Left ventricle myocardium inferior (tissue), 1 donor: Measurements from ENCODE around the gene ZFYVE19. TPM values are rescaled to one million over a fixed set of nuclear protein-coding genes. Genes with fewer than 3 reads are reported as not detected.

Experiments
- DNase-seq: peaks from one replicate; pipeline ENCODE4 v3.0.0-alpha.2; 2020
- H3K27ac ChIP-seq: fragments of 200-600 bp; replicated peaks from 2 replicates; pipeline ENCODE4 v1.8.0; 2021
- H3K27me3 ChIP-seq: fragments of 200-600 bp; 2 replicates; pipeline ENCODE4 v1.8.0; 2021; ENCODE audit warnings: low read depth
- H3K36me3 ChIP-seq: fragments of 200-600 bp; 2 replicates; pipeline ENCODE4 v1.8.0; 2021
- H3K4me1 ChIP-seq: fragments of 200-600 bp; 2 replicates; pipeline ENCODE4 v1.8.0; 2021
- H3K4me3 ChIP-seq: fragments of 200-600 bp; 2 replicates; pipeline ENCODE4 v1.8.0; 2021; ENCODE audit warnings: mild to moderate bottlenecking, moderate library complexity
- H3K9me3 ChIP-seq: fragments of 200-600 bp; replicated peaks from 2 replicates; pipeline ENCODE4 v1.8.0; 2021
- CTCF ChIP-seq: fragments of 200-600 bp; IDR thresholded peaks from 2 replicates; pipeline ENCODE4 v1.8.0; 2021; ENCODE audit warnings: antibody characterized with exemption, mild to moderate bottlenecking, borderline replicate concordance
- intact Hi-C: fragments of 100-400 bp; cut with micrococcal nuclease; formaldehyde crosslinking; loops from one replicate; pipeline ENCODE4 v1.11.0; 2022
- total RNA-seq: library from RNA; stranded (reverse); fragmentation: NEBNext Ultra II Directional; extraction: Animal tissue kit (Norgen Biotek cat#: 25700); gene quantifications from one replicate; pipeline ENCODE4 v1.2.1, GENCODE V29; 2021
- donor health status: DM: no; HTN: yes; CAD: no; lungs with severe emphysema.

Gene ZFYVE19
- total RNA-seq, 1 donor from 2014 or later = 24.7 TPM

DNA sequence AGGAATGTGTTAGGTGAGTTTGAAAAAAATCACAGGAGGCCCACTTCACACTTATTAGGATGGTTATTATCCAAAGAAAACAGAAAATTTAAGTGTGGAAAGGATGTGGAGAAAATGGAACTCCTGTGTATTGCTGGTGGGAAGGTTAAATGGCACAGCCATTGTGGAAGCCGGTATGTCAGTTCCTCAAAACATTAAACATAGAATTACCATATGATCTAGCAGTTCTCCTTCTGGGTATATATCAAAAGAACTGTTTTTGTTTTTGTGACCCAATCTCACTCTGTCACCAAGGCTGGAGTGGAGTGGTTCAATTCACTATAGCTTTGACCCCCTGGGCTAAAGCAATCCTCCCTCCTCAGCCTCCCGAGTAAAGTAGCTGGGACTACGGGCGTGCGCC, 10.4 kb upstream of the ZFYVE19 start:
- H3K4me3 ChIP-seq = no peak overlapping the region
- no peak overlapping the region for H3K27ac ChIP-seq
- peaks cover 15% of the 10 kb centered on the region for H3K36me3 ChIP-seq
- no peak for DNase-seq
- intact Hi-C loops = no loop called here
- TF ChIP-seq CTCF = no peak
- H3K4me1 ChIP-seq = peaks cover 35% of the 10 kb centered on the region
- H3K27me3 ChIP-seq = no peaks in the 10 kb centered on the region
- no peaks in the 10 kb centered on the region for H3K9me3 ChIP-seq

- intact Hi-C loops = no loop called here
- Histone ChIP-seq H3K9me3 (no peaks in the 10 kb centered on the region), H3K27me3 (no peaks in the 10 kb centered on the region), H3K4me3 (no peak overlapping the region), H3K27ac (no peak overlapping the region), H3K4me1 (peaks cover 45% of the 10 kb centered on the region), H3K36me3 (peaks cover 9% of the 10 kb centered on the region)
- no peak for TF ChIP-seq CTCF
- no peak for DNase-seq
These were observed 7.4 kb upstream of the ZFYVE19 start for GRCh38 chr15:40799523-40799922.

DNA sequence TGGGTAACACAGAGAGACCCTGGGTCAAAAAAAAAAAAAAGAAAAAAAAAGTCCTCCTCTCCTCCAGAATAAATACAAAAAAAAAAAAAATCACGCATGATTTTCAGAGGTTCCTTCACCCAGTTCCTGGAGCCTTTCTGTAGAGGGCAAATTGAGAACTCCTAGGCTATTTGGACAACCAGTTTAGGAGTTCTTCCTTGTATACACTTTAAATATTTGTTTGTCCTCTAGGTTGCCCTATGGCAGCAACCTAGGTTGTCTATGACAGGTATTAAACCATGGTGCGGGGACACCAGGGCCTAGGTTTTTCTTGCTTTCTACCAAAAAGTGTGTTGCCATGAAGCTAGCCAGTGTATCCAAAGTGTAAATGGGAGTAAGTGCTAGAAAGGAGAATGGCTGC, 3.8 kb upstream of the ZFYVE19 start:
- H3K27ac ChIP-seq = no peak overlapping the region
- DNase-seq = no peak
- H3K27me3 ChIP-seq = no peaks in the 10 kb centered on the region
- intact Hi-C loops = no loop called here
- no peak overlapping the region for H3K4me3 ChIP-seq
- H3K9me3 ChIP-seq = no peaks in the 10 kb centered on the region
- peaks cover 51% of the 10 kb centered on the region for H3K4me1 ChIP-seq
- TF ChIP-seq CTCF = no peak
- peaks cover 9% of the 10 kb centered on the region for H3K36me3 ChIP-seq

- no peaks in the 10 kb centered on the region for H3K27me3 ChIP-seq
- peaks cover 9% of the 10 kb centered on the region for H3K36me3 ChIP-seq
- DNase-seq = no peak
- H3K4me3 ChIP-seq = no peak overlapping the region
- no peak overlapping the region for H3K27ac ChIP-seq
- no peaks in the 10 kb centered on the region for H3K9me3 ChIP-seq
- intact Hi-C loops = no loop called here
- H3K4me1 ChIP-seq = peaks cover 57% of the 10 kb centered on the region
- no peak for TF ChIP-seq CTCF
These were observed 3.2 kb upstream of the ZFYVE19 start for GRCh38 chr15:40803688-40804087.

DNA sequence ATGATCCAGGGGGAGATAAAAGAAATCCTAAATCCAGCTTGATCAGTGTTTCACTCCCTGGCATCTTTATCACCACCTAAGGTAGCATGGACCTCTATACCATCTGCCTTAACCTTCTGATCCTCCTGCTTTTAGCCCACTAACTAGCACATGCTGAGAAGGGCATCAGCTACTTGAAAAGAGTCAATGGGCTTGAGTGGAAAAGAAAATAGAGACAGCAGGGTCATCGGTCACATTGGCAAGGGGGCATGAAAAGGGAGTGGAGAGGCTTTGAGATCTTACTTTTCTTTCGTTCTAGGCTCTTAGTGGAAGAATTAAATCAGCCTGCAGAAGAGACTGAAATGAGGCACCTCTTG, 239 bp upstream of the ZFYVE19 start:
- H3K36me3 ChIP-seq = peaks cover 21% of the 10 kb centered on the region
- peaks cover 61% of the 10 kb centered on the region for H3K4me1 ChIP-seq
- DNase-seq = no peak
- no peaks in the 10 kb centered on the region for H3K27me3 ChIP-seq
- H3K27ac ChIP-seq = peak overlapping the region; percentile 99
- intact Hi-C loops = no loop called here
- no peak for TF ChIP-seq CTCF
- no peaks in the 10 kb centered on the region for H3K9me3 ChIP-seq
- H3K4me3 ChIP-seq = peak overlapping the region; percentile 99
